HG02943 (cell line): Measurements from ENCODE around the gene UBE2L6.
A peak's percentile ranks its signal among the peaks of the same experiment; 100 is the strongest.
"Not testable (repeated sequence)": the region's sequence is repeated elsewhere in the genome, so short reads cannot be mapped to it uniquely, and the experiment has no call there.

ENCODE experiments used
- ATAC-seq: cut with Tn5 transposase; IDR thresholded peaks from one replicate; pipeline ENCODE4 v1.9.1; 2021; ENCODE audit warnings: mild to moderate bottlenecking, low read depth, moderate library complexity; ENCODE audit not compliant: unreplicated experiment

Gene UBE2L6

DNA sequence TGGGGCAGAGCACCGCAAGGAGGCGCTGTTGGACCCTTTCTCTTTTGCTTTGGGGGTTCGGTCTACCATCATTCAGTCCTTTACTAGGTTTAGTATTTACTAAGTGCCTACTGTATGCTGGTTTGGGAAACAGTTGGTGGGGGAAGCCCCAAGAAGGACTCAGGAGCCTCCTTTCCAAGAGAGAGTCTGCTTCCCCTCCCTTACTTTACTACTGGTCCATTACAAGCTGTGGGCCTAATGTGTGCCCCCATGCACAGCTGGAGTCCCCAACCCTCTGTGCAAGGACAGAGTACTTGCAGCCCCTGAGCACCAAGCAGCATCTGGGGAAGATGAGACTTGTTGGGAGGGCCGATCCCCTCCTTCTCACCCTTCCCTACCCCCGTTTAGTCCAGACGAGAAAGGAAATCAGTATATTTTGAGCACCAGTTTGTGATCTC lies 876 bp upstream of the UBE2L6 start:
- peak; percentile 3 for ATAC-seq

DNA sequence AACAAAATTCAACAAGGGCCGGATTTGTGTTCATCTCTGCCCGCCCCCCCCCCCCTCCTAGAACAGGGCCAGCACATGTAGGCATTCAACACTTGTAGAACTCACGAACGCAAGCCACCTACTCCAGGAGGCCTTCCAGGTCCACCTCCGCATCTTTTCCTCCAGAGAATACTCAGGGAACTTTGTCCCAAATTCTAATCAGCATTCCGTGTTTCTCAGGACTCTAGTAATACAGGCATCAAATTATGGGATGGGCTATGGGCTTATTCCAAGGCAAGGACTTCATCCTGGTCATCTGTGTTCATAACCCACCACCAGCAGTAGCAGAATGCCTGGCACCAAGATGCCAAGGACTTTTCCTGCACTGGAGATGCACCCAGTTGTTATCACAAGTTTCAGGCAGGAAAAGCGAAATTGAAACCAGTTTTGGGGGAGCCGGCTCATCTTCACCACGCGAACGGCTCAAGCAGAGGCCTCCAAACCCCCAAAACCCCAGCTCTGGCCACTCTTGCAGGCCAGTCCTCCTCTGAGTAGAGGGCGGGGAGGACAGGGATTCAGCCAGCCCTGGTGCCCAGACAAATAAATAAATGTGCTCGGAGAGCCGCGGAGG lies 462 bp downstream of the UBE2L6 start:
- ATAC-seq = peak; percentile 7

DNA sequence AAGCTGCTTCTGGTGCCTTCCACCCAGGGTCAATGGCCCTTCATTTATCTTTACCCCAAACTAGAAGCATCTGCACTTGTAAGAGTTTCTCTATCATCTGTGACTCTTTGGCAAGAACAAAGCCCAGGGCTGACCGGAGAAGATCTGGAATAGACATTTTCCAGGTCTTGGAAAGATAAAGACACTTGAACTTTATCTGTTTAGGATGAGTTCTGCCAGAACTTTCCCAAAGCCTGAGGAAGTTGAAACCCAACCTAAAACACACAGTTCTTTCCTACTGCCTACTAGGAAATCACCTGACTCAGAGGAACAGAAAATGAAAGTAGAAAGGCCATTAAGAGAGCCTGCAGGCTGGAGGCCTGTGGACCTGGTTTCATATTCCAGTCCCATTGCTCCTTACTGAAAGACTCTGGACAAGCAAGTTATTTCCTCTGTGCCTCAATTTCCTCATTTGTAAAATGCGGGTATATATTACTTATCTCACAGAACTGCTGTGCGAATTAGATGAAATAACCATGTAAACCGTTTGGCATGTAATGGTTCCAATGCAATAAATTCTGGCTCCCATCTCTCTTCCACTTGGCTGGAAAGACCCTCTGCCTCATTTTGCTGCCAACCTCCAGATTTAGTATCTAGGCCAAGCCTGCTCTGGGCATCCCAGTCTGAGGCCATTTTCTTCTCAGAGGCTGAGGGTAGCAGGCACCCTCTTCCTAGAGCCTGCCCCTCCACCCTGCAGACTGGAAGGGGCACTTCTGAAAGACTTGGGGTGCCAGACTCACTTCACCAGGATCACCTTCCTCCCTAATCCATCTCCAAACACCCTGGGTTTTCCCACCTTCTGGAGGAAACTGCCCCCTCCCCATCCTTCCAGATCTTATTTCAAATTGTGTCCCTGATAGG lies 1.2 kb downstream of the UBE2L6 start:
- ATAC-seq = peak; percentile 58

DNA sequence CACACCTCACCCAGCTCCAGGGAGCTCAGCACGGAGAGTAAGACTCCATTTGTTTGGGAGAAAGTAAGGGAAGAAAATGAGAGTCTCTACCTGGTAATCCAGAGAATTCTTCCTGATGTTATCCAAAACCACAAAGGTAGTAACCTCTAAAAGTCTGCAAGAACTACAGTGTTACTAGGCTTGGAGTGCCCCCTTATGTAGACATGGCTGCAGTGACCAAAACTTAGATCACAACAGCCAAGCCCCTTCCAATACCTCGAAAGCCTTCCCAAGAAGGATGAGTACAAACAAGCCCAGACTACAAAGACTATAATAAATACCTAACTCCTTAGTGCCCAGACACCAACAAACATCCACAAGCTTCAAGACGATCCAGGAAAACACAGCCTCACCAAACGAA lies 4.9 kb downstream of the UBE2L6 start:
- ATAC-seq = no peak

DNA sequence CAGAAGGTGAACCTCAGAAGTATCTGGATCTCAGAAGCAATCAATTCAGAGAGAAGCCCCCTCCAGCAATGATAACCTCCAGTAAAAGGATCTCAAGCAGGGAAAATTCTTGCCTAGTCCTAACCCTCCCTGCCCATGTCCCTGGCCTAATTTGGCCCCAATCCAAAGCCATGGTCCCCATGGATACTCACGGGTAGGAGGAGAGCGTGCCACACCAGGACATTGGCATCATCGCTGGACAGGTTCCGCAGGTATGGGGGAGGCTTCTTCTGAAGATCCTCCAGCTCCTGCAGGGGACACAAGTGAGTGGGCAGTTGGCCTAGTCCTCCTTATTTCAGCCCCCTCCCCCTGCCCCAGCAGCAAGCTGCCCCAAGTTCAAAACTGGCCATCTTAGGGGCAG lies 7.3 kb downstream of the UBE2L6 start:
- ATAC-seq = no peak

DNA sequence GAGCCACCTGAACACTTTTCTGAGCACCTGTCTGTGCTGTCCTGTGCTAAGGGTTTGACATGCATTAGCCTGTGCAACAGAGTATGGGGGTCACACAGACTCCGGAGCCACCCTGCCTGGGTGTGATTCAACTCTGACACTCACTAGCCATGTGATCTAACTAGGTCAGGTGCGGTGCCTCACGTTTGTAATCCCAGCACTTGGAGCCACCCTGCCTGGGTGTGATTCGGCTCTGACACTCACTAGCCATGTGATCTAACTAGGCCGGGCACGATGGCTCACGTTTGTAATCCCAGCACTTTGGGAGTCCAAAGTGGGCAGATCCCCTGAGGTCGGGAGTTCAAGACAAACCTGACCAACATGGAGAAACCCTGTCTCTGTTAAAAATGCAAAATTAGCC lies 11.4 kb downstream of the UBE2L6 start:
- ATAC-seq = no peak

DNA sequence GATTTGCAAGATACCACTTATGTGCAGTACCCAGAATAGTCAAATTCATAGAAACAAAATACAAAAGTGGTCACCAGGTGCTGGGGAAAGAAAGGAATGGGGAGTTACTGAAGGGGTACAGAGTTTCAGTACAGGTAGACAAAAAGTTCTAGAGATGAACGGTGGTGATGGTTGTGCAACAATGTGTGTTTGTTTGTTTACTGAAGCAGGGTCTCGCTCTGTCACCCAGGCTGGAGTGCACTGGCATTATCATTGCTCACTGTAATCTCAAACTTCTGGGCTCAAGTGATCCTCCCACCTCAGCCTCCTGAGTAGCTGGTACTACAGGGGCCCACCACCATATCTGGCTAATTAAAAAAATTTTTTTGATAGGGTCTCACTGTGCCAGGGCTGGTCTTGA lies 12.1 kb downstream of the UBE2L6 start:
- no peak for ATAC-seq

DNA sequence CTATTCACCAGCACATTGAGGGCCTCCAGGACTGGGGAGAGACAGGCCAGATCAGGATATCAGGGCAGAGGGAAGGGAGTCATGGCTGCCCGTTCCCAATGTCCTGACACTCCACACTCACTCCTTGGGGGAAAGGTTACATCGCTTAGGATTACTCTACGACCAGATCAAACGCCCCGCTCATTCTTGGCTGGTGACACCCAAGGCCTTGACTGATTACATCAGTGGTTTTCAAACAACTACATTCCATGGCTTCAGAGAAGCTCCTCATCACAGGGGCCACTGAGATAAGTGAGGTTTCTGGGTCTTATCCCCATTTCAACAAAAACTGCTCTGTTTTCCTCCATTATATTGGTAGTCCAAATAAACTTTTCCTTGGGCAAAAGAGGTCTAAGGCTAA lies 15.0 kb downstream of the UBE2L6 start:
- ATAC-seq = no peak

DNA sequence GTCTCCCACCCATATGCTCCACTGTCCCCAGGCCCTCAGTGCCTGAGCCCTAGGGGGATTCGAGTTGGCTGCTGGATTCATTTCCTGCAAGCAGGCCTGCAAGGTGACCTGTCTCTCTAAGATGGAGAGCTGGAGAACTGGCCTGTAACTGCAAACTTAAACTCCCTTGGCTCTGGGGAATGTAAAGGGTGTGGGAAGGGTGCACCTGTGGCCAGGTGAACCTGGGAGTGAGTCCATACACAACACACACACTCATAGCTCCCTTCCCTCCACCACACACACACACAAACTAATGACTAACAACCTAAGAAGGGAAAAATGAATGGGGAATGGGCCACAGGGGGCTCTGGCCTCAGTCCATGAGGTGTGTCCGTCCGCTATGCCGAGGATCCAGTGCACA lies 15.5 kb downstream of the UBE2L6 start:
- ATAC-seq = no peak

DNA sequence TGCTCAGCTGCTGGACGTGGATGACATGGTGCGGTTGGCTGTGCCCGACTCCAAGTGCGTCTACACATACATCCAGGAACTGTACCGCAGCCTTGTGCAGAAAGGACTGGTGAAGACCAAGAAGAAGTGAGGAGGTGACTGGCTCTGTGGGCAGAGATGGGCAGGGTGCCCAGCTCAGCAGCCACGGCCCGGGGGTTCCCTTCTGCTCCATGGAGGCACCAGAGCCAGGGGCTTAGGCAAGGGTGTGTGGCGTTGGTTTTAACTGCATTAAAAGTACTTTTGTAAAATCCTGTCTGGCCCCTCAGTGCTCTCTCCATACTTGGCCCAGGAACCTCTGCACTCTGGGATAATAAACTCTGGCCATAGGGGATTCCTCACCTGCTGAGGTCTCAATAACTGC lies 17.5 kb downstream of the UBE2L6 start:
- ATAC-seq = no peak

DNA sequence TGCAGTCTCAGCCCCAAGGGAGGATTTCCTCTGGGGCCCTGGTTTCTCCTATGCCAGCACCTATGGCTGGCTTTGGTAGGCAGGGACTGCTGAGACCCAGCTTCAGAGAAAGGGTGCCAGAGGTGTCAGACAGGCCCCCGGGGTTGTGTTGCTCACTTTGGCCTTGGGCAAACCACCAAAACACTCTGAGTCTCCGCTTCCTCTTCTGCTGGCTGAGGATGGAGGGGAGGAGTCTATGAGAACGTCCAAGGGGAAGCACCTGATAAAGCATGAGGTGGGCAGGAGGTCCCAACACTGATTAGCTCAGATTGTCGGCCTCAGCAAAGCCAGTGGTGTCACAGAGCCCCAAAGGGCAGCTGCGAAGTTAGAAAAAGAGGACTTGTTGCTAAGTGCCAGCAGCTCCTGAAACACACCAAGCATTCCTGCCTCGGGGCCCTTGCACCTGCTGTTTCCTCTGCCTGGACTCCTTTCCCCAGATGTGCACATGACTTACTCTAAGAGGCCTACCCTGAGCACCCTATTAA lies 19.6 kb downstream of the UBE2L6 start:
- ATAC-seq = peak; percentile 85

DNA sequence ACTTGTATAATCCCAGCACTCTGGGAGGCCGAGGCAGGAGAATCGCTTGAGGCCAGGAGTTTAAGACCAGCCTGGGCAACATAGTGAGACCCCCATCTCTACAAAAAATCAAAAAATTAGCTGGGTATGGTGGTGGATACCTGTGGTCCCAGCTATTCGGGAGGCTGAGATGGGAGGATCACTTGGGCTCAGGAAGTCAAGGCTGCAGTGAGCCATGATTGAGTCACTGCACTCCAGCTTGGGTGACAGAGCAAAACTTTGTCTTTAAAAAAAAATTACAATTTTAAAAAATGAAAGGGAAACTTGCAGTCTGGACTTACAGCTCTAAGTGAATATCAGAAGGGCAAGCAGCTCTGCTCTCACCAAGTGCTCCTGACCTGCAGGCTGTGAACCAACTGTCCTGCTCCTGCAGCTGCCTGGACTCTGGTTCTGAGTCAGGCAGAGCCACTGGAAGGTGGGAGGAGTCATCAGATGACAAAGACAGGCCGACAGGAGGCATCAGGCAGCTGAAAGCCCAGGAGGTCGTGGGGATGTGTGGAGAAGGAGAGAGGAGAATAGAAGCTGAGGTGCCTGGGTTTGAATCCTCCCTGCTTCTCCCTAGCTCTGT lies 20.5 kb downstream of the UBE2L6 start:
- no peak for ATAC-seq

DNA sequence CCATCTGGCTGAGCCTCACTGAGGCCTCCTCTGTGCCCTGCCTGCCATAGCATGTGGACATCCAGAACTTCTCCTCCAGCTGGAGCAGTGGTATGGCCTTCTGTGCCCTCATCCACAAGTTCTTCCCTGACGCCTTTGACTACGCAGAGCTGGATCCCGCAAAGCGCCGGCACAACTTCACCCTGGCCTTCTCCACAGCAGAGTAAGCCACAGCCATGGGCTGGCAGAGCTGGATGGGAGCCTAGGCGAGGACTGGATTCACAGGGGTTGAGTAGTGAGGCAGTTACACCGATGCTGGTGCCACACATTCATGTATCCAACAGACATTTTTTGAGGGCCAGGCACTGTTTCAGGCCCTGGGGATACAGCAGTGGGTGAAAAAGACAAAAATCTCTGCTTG lies 21.0 kb downstream of the UBE2L6 start:
- ATAC-seq = no peak

DNA sequence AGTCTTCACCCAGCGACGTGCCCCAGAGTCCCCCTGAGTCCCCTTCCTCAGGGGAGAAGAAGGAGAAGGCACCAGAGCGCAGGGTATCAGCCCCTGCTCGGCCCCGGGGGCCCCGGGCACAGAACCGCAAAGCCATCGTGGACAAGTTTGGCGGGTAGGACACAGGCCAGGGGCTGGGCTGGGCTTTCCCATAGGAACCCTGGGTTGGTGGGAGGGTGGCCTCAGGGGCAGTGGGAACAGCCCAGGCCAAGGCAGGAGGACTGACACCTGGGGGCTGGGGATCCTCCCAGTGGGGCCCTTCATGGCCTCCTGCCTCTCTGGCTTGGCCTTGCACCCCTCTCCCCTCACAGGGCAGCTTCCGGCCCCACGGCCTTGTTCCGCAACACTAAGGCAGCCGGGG lies 21.6 kb downstream of the UBE2L6 start:
- ATAC-seq = no peak

DNA sequence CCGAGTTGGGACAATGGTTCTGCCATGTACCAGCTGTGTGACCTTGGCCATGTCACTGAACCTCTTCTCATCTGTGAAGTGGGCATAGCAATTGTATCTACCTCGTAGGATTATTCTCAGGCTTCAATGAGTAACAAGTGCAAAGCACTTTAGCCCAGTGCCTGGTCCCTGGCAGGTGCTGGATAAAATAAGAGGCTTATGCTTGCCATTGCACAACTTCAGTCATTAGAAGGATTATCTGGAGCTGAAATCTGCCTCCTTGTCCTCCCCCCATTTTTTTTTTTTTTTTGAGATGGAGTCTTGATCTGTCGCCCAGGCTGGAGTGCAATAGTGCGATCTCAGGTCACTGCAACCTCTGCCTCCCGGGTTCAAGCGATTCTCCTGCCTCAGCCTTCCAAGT lies 22.9 kb downstream of the UBE2L6 start:
- ATAC-seq = no peak

DNA sequence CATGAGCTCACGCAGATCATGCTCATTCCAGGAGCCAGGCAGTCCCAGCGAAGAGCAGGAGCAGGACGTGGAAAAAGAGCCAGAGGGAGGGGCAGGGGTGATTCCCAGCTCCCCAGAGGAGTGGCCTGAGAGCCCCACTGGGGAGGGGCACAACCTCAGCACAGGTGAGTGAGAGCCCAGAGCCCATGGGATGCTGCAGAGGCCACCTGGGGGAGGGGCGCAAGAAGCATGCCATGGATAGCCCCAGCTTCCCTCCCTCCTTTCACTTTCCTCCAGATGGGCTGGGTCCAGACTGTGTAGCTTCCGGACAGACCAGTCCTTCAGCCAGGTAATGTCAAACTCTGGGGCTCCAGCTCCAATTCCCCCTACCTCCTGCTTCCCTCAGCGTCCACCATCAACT lies 23.9 kb downstream of the UBE2L6 start:
- ATAC-seq = no peak

DNA sequence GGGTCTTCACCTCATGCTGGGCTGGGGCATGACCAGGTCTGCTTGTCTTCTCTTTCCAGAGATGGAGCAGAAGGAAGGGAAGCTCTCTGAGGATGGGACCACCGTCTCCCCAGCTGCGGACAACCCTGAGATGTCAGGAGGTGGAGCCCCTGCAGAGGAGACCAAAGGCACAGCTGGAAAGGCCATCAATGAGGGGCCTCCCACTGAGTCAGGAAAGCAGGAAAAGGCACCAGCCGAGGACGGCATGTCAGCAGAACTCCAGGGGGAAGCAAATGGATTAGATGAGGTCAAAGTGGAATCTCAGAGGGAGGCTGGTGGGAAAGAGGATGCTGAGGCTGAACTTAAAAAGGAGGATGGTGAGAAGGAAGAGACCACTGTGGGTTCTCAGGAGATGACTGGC lies 24.9 kb downstream of the UBE2L6 start:
- no peak for ATAC-seq

DNA sequence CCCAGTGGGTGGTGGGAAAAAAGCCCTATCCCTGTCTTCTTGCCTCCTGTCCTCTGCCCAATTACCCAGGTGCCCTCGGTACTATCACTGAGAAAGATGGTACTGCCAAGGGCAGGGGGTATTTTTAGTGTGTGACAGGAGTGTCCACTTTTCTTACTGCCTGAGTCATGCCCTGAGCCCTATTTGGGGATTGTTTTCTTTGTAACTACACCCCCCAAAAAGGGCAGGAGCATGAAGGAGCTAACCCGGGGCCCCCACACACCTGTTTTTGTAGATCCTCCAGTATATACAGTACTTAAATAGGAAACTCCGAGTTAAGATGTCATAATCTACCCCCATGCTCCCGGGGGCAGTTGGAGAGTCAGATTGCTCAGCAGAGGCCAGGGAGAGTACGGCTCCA lies 26.3 kb downstream of the UBE2L6 start:
- no peak for ATAC-seq

DNA sequence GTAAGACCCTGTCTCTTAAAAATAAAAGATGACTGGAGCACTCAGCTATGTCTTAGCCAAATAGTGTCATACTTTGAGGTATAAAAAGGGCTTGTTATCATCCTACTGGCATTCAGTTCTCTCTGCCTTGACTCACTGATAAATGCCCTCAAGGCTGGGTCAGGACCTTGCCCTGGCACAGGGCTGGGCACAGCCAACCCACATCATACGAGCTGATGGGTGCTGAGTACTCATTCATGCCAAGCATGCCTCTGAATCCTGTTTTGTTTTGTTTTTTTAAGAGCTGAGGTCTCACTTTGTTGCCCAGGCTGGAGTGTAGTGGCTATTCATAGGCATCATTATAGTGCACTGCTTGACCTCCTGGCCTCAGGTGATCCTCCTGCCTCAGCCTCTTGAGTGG lies 28.1 kb downstream of the UBE2L6 start:
- ATAC-seq = no peak

DNA sequence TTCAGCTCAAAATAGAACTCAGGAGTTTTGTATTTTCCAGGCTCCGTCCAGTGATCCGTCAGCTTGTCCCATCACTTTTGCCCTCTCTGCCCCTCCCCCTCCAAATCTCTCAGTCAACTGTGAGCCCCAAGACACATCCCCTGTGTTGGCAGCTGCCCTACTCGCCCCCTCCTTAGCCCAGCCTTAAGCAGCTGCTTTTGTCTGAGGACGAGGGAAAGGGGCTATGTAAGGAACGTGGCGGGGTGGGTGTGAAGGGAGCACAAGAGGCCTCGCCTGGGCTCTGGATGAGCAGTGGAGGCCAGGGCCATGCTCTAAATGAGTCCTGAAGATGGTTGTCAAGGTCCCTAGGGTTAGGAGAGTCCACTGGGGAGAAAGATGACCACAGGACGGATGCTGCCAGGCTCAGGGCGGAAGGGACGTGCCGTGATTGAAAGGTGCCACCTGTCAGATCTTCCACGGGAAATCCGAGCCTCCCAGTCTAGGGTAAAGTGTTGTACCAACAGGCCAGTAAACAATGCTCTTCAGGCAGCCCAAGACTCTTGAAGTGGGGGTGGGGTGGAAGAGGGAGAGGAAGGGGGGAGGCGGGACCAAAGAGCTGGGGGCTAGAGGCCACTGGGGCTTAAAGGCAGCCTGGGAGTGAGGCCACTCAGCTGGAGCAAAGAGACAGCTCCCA lies 30.4 kb downstream of the UBE2L6 start, which contains the start of gene SMTNL1:
Gene SMTNL1 (plus strand): TSS at position 649 of the 673 bp plus-strand sequence. CDS start 5,048 bp downstream, outside the sequence.
- ATAC-seq = no peak

DNA sequence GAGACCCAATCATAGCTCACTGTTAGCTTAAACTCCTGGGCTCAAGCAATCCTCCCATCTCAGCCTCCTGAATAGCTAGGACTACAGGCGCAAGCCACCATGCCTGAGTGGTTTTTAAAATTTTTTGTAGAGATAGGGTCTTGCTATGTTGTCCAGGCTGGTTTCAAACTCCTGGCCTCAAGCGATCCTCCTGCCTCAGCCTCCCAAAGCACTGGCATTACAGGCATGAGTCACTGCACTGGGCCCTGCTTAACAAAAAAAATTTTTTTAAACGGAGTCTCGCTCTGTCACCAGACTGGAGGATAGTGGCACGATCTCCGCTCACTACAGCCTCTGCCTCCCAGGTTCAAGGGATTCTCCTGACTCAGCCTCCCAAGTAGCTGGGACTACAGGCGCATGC lies 33.0 kb downstream of the UBE2L6 start:
- not testable (repeated sequence) for ATAC-seq
